HG03066 (cell line): ENCODE data around the gene TCOF1.

Experiments
- ATAC-seq: cut with Tn5 transposase; IDR thresholded peaks from one replicate; pipeline ENCODE4 v1.9.1; 2021; ENCODE audit warnings: low read depth; ENCODE audit not compliant: unreplicated experiment

TCOF1 gene

GRCh38 chr5:150386024-150386855, 28.7 kb downstream of the TCOF1 start:
- no peak for ATAC-seq

- ATAC-seq: no peak
Measured at GRCh38 chr5:150389531-150390266, 32.2 kb downstream of the TCOF1 start.

DNA sequence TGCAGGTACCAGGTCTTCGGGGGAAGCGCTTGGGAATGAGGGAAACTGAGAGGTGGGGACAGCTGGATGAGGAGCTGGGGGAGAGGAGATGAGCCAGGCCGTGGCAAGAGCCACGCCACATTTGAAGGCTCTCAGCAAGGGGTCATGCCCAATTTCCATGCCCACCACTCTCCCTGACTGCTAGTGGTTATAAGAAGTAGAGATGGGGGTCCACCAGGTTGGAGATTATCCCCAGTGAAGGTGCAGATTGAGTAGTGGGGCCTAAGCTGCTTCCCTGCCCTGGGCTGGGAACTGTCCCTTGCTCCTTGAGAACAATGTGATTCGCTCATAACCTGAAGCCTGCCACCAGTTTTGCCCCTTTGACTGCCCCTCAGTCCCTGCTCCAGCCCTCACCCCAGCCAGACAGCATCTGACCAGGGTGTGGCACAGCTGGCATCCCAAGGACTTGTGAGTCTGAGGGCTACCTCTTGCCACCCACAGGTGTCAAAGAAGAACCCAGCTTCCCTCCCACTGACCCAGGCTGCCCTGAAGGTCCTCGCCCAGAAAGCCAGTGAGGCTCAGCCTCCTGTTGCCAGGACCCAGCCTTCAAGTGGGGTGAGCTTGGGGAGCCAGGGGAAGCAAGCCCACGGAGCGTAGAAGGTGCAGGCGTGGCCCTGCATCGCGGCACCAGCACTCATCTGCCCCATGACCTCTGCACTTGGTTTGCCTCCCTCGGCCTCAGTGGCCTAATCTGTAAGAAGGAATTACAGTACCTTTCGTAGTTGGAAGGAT, 33.8 kb downstream of the TCOF1 start:
- ATAC-seq: no peak

- no peak for ATAC-seq
Measured at GRCh38 chr5:150391986-150392385, 34.5 kb downstream of the TCOF1 start.

GRCh38 chr5:150392680-150393079, 35.2 kb downstream of the TCOF1 start:
- no peak for ATAC-seq

DNA sequence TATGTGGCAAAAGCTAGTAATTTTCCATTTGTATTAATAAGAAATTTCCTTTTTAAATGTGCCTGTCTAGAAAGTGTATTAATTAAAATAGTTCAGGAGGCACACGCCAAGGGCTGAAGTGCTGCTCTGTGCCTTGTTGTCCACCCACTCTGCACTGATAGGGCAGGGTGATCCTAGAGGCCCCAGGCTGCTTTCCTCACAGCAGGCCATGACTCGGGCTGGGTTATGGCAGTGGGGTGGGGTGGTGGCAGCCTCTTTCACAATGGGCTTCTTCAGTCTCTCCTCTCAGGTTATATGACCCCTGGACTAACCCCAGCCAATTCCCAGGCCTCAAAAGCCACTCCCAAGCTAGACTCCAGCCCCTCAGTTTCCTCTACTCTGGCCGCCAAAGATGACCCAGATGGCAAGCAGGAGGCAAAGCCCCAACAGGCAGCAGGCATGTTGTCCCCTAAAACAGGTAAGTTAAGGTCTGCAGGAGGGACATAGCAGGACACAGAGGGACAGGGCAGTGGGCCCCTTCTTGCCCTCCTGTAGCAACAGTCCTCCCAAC, 35.7 kb downstream of the TCOF1 start:
- no peak for ATAC-seq

DNA sequence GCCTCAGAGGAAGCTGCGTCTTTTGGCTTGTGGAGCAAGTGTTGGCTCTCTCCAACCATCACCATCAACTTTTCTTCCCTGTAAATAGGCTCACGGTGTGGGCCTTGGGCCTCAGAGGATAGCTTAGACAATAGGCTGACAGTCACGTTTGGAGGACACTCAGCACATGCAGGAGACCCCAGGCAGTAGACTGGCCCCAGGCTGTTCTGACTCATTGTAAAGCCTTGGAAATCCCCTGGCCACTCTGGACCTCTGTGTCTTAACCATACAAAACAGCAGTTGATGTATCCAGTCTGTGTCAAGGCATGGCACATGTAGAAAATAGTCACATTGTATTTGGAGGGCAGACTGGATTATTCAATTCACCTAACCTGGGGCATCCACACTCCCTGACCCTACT, 36.6 kb downstream of the TCOF1 start:
- no peak for ATAC-seq

DNA sequence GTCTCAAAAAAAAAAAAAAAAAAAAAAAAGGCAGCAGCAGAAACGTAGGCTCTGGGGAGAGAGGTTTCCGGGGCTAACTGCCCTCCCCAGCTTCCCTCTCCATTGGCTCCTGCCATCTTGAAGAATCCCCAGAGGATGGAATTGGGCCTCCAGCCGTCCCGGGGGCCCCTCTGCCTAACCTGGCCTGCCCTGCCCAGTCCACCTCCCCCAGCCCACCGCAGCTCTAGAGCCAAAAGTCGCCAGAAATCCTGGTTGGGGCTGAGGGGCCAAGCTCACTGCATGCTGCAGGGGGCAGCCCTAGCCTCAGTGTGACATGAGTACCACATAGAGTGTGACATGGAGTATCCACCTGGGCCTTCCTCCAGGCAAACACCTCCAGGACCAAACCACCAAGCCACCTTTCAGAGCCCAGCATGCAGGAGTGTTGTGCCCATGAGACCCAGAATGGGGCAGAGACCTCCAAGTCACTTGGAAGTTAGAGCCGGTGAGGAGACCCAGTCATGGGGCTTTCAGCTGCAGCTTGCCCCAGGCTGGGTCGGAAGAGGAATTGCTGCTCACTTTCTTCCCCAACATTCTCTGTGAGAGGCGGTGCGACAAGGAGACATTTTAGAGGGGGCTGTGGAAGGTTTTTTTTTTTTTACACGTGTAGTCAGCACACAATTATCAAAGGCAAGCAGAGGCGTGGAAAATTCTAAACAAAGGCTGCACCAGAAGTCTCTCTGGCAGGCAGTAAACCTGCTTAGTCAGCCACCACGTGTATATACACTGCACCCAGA, 37.6 kb downstream of the TCOF1 start:
- ATAC-seq: no peak

DNA sequence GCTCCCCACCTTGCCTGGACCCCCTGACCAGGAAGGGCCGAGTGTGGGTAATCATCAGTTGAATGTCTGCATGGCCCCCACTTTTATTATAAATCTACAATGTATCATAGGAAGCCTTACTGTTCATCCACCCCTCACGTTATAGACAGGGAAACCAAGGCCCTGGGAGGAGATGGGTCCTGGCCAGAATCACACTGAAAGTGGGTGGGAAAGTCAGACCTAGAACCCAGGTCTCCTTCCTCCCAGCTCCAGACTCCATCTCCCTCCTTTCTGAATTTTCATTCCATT, 38.1 kb downstream of the TCOF1 start:
- ATAC-seq: no peak

DNA sequence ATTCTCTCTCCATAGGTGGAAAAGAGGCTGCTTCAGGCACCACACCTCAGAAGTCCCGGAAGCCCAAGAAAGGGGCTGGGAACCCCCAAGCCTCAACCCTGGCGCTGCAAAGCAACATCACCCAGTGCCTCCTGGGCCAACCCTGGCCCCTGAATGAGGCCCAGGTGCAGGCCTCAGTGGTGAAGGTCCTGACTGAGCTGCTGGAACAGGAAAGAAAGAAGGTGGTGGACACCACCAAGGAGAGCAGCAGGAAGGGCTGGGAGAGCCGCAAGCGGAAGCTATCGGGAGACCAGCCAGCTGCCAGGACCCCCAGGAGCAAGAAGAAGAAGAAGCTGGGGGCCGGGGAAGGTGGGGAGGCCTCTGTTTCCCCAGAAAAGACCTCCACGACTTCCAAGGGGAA, 38.8 kb downstream of the TCOF1 start:
- no peak for ATAC-seq

DNA sequence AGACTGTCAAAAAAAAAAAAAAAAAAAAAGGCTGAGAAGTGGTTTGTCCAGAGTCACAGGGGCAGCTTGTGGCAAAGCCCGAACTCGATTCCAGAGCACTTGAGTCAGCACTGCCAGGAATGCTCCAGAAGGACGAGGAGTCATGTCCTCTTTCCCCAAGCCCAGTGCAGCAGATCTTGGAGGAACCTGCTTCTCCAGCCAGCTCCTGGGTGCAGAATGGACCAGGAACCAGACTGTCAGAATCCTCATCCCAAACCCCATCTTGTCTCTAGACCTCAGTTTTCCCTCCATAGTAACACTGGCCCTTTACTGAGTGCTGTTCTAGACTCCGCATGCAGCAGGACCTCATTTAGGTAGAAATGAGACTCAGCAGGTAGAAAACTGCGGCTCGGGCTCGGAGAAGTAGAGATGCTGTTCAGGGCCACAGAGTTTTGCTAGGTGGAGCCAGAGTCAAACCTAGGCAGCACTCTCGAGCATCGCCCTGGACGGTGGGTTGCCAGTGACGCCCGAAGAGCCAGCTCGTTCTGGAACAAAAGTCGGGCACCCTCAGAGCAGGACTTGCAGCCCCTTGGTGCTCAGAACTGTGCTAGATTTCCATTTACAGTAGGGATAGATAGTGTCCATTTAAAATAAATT, 39.8 kb downstream of the TCOF1 start:
- no peak for ATAC-seq

GRCh38 chr5:150397782-150398721, 40.6 kb downstream of the TCOF1 start:
- no peak for ATAC-seq

GRCh38 chr5:150398722-150399523, 41.4 kb downstream of the TCOF1 start:
- peak; percentile 60 for ATAC-seq

GRCh38 chr5:150399524-150400211, 42.2 kb downstream of the TCOF1 start:
- peak; percentile 21 for ATAC-seq

GRCh38 chr5:150400316-150401075, 43.0 kb downstream of the TCOF1 start:
- ATAC-seq: no peak

- ATAC-seq: no peak
Measured at GRCh38 chr5:150401076-150401375, 43.5 kb downstream of the TCOF1 start.
